GM12878 (cell line): Measurements from ENCODE around the gene APBB3. TPM values are rescaled to one million over a fixed set of nuclear protein-coding genes. Genes with fewer than 3 reads are reported as not detected.
A peak's percentile ranks its signal among the peaks of the same experiment; 100 is the strongest.

Experiments
- ATAC-seq: fragments of 200-7000 bp; cut with Tn5 transposase; 3 replicates; pipeline ENCODE4 v1.9.1; 2020; ENCODE audit warnings: mild to moderate bottlenecking, moderate library complexity
- BruUV-seq: library from RNA; stranded (reverse); fragments of 400-500 nt; replicated peaks from 2 replicates; lab custom pipeline; 2021; lab: Mats Ljungman, UMichigan
- CTCF ChIA-PET: fragments of 300-600 bp; sonication (Branson Sonifier 250); formaldehyde crosslinking; extraction: SDS; loops from one replicate; lab custom pipeline; 2021; ENCODE audit warnings: inconsistent platforms; lab: Yijun Ruan, JAX
- POLR2A ChIA-PET: fragments of 350-600 bp; formaldehyde crosslinking; extraction: SDS; loops from one replicate; lab custom pipeline; 2021; ENCODE audit warnings: inconsistent platforms; lab: Charles Lee
- RAD21 ChIA-PET: fragments of 300-600 bp; sonication (Branson Sonifier 250); formaldehyde crosslinking; loops from one replicate; lab custom pipeline; 2023; ENCODE audit warnings: antibody characterized with exemption; ENCODE audit not compliant: unreplicated experiment; lab: Charles Lee
- SMC1A ChIA-PET: fragments of 300-600 bp; sonication (Branson Sonifier 250); formaldehyde crosslinking; loops from one replicate; lab custom pipeline; 2023; ENCODE audit not compliant: unreplicated experiment, uncharacterized antibody; lab: Charles Lee
- DNase-seq: peaks from one replicate; pipeline ENCODE4 v3.0.0-alpha.2; 2011; ENCODE audit warnings: low read depth, low spot score
- FAIRE-seq: peaks from 3 replicates; lab custom pipeline; 2011; peaks lifted over from hg19 to GRCh38; lab: Jason Lieb, UNC
- H2AFZ ChIP-seq: 2 replicates; pipeline ENCODE4 v1.6.0; 2011; ENCODE audit warnings: low read depth, low read length, control low read depth; ENCODE audit not compliant: control insufficient read depth
- H3K27ac ChIP-seq: 2 replicates; pipeline ENCODE4 v1.5.1; 2011; ENCODE audit warnings: control low read depth; ENCODE audit not compliant: control insufficient read depth, insufficient read depth
- H3K27me3 ChIP-seq, 2 experiments: replicated peaks in 1 of 2; 2 replicates each; pipeline versions ENCODE4 v1.6.0 to v1.6.1; 2011; ENCODE audit warnings: low read length in 1 of 2; ENCODE audit not compliant: control insufficient read depth in 2 of 2, insufficient read depth in 2 of 2
- H3K36me3 ChIP-seq, 2 experiments: 2 replicates each; pipeline ENCODE4 v1.5.1; 2011; ENCODE audit warnings: low read length in 1 of 2; ENCODE audit not compliant: control insufficient read depth in 2 of 2, insufficient read depth in 2 of 2
- H3K4me1 ChIP-seq: 2 replicates; pipeline ENCODE4 v1.6.1; 2011; ENCODE audit warnings: mild to moderate bottlenecking, low read length, moderate library complexity, mixed read lengths; ENCODE audit not compliant: control insufficient read depth, insufficient read depth
- H3K4me2 ChIP-seq: 2 replicates; pipeline ENCODE4 v1.6.0; 2011; ENCODE audit warnings: control low read depth; ENCODE audit not compliant: control insufficient read depth, insufficient read depth
- H3K4me3 ChIP-seq: fragments of 200-600 bp; sonication (generic); 2 replicates; pipeline ENCODE4 v1.5.1; 2016
- H3K79me2 ChIP-seq: 2 replicates; pipeline ENCODE4 v1.6.0; 2011; ENCODE audit warnings: low read length; ENCODE audit not compliant: control insufficient read depth, insufficient read depth
- H3K9ac ChIP-seq: 2 replicates; pipeline ENCODE4 v1.8.0; 2011; ENCODE audit warnings: low read length, control low read depth, mixed read lengths; ENCODE audit not compliant: control insufficient read depth, insufficient read depth
- H3K9me3 ChIP-seq: replicated peaks from 3 replicates; pipeline ENCODE4 v1.5.1; 2011; ENCODE audit warnings: mild to moderate bottlenecking, low read length; ENCODE audit not compliant: control insufficient read depth, insufficient read depth
- H4K20me1 ChIP-seq: 2 replicates; pipeline ENCODE4 v1.6.0; 2011; ENCODE audit not compliant: control insufficient read depth, insufficient read depth
- NFYB ChIP-seq: IDR thresholded peaks from 2 replicates; pipeline ENCODE4 v1.6.1; 2011; ENCODE audit warnings: low read depth, mild to moderate bottlenecking, low read length, improper control_type of control experiment, moderate library complexity; ENCODE audit not compliant: insufficient read depth
- PML ChIP-seq: IDR thresholded peaks from 2 replicates; pipeline ENCODE4 v1.6.1; 2012; ENCODE audit warnings: low read length, inconsistent platforms
- RAD21 ChIP-seq: IDR thresholded peaks from 2 replicates; pipeline ENCODE4 v1.6.1; 2011; ENCODE audit warnings: mild to moderate bottlenecking, low read depth, low read length, moderate library complexity; ENCODE audit not compliant: insufficient read depth
- SUZ12 ChIP-seq: fragments of 200-600 bp; sonication (generic); IDR thresholded peaks from one replicate; pipeline ENCODE4 v1.6.1; 2018; ENCODE audit warnings: antibody characterized with exemption, mild to moderate bottlenecking; ENCODE audit not compliant: unreplicated experiment
- TARDBP ChIP-seq: IDR thresholded peaks from 2 replicates; pipeline ENCODE4 v1.6.1; 2016; ENCODE audit warnings: borderline replicate concordance
- TBL1XR1 ChIP-seq: IDR thresholded peaks from 2 replicates; pipeline ENCODE4 v1.6.1; 2012; ENCODE audit warnings: low read depth, low read length, improper control_type of control experiment
- TCF7 ChIP-seq: IDR thresholded peaks from 2 replicates; pipeline ENCODE4 v1.6.1; 2014; ENCODE audit warnings: antibody characterized with exemption, borderline replicate concordance
- WGBS: methylation state at CpG from one replicate; pipeline ENCODE4 v1.1.6; 2016; ENCODE audit warnings: low lambda C conversion rate; ENCODE audit not compliant: insufficient replicate concordance, insufficient coverage; ENCODE audit errors: missing lambda C conversion rate; 5-methylcytosine and 5-hydroxymethylcytosine counted together
- in situ Hi-C: fragments of 300-500 bp; cut with MboI; formaldehyde crosslinking; loops from 9 replicates; pipeline ENCODE4 v1.14.3; 2018; ENCODE audit warnings: mixed read lengths
- intact Hi-C: fragments of 100-400 bp; cut with micrococcal nuclease; formaldehyde crosslinking; loops from one replicate; pipeline ENCODE4 v1.14.2; 2022; ENCODE audit not compliant: unreplicated experiment
- polyA plus RNA-seq, 11 experiments: library from polyadenylated mRNA; depleted of rRNA in 4 of 11; unstranded in 6 of 11; stranded (reverse) in 5 of 11; fragments of >200 nt; fragmentation: Nextera tagmentation in 4 of 11; fragmentation: Illumina TruSeq in 1 of 11; extraction: Ambion mirVana in 4 of 11; extraction: Trizol in 1 of 11; gene quantifications; 1 replicate in 1 of 11; 2 replicates in 10 of 11; pipeline versions ENCODE4 v1.2.1 to v1.2.3, GENCODE V29; 2011 to 2016; ENCODE audit warnings: inconsistent platforms in 2 of 11, missing spikeins in 2 of 11, low read depth in 1 of 11
- total RNA-seq, 4 experiments: library from RNA; depleted of rRNA in 3 of 4; stranded (reverse); fragments of >200 nt in 3 of 4; fragmentation: Illumina TruSeq in 1 of 4; extraction: Trizol in 1 of 4; gene quantifications; 2 replicates each; pipeline versions ENCODE4 v1.2.1 to v1.2.3, GENCODE V29; 2013 to 2021
- TF ChIP-seq, protein P1 (sequence below): fragments of 450-650 bp; conservative IDR thresholded peaks from 2 replicates; pipeline ENCODE4 v1.6.1; 2017; ENCODE audit warnings: mild to moderate bottlenecking, moderate library complexity
- TF ChIP-seq, protein P2 (sequence below): IDR thresholded peaks from 2 replicates; pipeline ENCODE4 v1.6.1; 2012; ENCODE audit warnings: improper control_type of control experiment, low read depth, low read length; ENCODE audit not compliant: insufficient replicate concordance

The APBB3 gene
- total and polyA plus RNA-seq, 10 of the 15 experiments (the other 5 are each of a cell fraction or from before 2014, with no cell fraction given), result 0.35 to 33.3 (median 14.3) TPM

DNA sequence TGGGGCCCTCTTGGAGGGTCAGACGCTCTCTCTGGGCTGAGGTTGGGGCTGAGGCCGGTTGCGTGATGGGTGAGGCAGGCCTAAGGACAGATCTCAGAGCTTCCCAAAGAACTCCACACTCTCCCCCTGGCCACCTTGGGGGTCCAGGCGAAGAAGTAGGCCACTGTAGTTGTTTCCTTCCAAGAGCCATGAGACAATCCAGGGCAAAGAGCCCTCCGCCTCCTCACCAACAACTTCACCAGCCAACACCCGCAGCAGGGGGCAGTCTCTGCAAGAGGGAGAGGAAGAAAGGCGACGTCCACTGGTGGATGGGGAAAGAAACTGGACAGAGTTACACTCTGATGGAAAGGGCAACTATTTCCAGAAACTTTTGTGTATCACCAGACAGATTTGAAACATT is 10.9 kb upstream of the APBB3 start:
- ChIA-PET SMC1A (interaction anchor here (1.6 kb wide), 1 partner anchor 10 kb away, joined by 3 read pairs; no protein-coding TSS in a partner anchor), CTCF (interaction anchor here (1.0 kb wide), 1 partner anchor 9 kb away, joined by 3 read pairs; no protein-coding TSS in a partner anchor), POLR2A (no interaction called here), RAD21 (interaction anchor here (0.7 kb wide), 1 partner anchor 18 kb away, joined by 3 read pairs; no protein-coding TSS in a partner anchor)
- TF ChIP-seq PML (no peak), RAD21 (0 out of 2 replicates have a peak, but pooled peaks have one; percentile 6)
- DNase-seq, result no peak
- no peak for ATAC-seq
- BruUV-seq, result no TSS peak
- WGBS, result 74% methylated on average over 8 of the region's 8 CpGs
- Histone ChIP-seq H3K4me2 (no peak overlapping the region), H3K9me3 (no peaks in the 10 kb centered on the region), H3K36me3 (peaks cover 0 to under 1% of the 10 kb centered on the region in 2 experiments; a peak in 2 of 4 replicates), H3K27ac (no peak overlapping the region), H3K79me2 (no peaks in the 10 kb centered on the region), H3K27me3 (no peaks in the 10 kb centered on the region), H3K9ac (no peak overlapping the region), H3K4me3 (no peak overlapping the region), H3K4me1 (no peaks in the 10 kb centered on the region), H2AFZ (no peak overlapping the region), H4K20me1 (no peaks in the 10 kb centered on the region)
- intact Hi-C loops (no loop called here), in situ Hi-C loops (no loop called here)
- no peak for FAIRE-seq

DNA sequence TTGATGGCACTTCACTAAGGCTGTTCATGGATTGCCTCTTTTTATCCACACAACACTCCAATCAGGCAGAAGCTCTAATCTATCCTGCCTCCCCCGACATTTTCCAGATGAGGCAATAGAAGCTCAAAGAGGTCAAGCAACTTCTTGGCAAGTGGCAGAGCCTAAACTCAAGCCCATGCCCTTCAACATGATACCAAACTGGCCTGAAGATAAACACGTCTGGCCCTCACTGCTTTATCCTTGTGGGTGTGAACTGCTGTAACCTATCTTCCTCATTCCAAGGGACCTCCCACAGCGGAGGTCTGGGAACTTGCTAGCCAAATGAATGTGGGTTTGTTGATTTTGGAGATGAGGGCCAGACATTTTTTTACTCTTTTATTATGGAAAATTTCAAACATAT is 9.8 kb upstream of the APBB3 start:
- Histone ChIP-seq H3K9me3 (no peaks in the 10 kb centered on the region), H3K4me3 (no peak overlapping the region), H3K4me1 (peaks cover 7% of the 10 kb centered on the region), H3K9ac (no peak overlapping the region), H3K27me3 (no peaks in the 10 kb centered on the region), H3K4me2 (no peak overlapping the region), H3K36me3 (peaks cover 0 to 6% of the 10 kb centered on the region in 2 experiments; a peak in 2 of 4 replicates), H4K20me1 (no peaks in the 10 kb centered on the region), H3K79me2 (no peaks in the 10 kb centered on the region; the same call in 1 of the 2 replicates), H3K27ac (no peak overlapping the region), H2AFZ (no peak overlapping the region)
- in situ Hi-C loops (no loop called here), intact Hi-C loops (no loop called here)
- WGBS, result 43% methylated on average over 3 of the region's 3 CpGs
- ChIA-PET CTCF (interaction anchor here (1.0 kb wide), 1 partner anchor 8 kb away, joined by 3 read pairs; no protein-coding TSS in a partner anchor), POLR2A (interaction anchor here (1.0 kb wide), 1 partner anchor 13 kb away, joined by 3 read pairs; no protein-coding TSS in a partner anchor), SMC1A (interaction anchor here (1.6 kb wide), 1 partner anchor 9 kb away, joined by 3 read pairs; no protein-coding TSS in a partner anchor), RAD21 (no interaction called here)
- no TSS peak for BruUV-seq
- DNase-seq, result no peak
- no peak for ATAC-seq
- no peak for FAIRE-seq
- TF ChIP-seq TBL1XR1 (no peak), NFYB (no peak), SUZ12 (no peak), TCF7 (no peak), TARDBP (no peak)
- TF ChIP-seq, protein P1, sequence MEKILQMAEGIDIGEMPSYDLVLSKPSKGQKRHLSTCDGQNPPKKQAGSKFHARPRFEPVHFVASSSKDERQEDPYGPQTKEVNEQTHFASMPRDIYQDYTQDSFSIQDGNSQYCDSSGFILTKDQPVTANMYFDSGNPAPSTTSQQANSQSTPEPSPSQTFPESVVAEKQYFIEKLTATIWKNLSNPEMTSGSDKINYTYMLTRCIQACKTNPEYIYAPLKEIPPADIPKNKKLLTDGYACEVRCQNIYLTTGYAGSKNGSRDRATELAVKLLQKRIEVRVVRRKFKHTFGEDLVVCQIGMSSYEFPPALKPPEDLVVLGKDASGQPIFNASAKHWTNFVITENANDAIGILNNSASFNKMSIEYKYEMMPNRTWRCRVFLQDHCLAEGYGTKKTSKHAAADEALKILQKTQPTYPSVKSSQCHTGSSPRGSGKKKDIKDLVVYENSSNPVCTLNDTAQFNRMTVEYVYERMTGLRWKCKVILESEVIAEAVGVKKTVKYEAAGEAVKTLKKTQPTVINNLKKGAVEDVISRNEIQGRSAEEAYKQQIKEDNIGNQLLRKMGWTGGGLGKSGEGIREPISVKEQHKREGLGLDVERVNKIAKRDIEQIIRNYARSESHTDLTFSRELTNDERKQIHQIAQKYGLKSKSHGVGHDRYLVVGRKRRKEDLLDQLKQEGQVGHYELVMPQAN, result no peak
- TF ChIP-seq, protein P2, sequence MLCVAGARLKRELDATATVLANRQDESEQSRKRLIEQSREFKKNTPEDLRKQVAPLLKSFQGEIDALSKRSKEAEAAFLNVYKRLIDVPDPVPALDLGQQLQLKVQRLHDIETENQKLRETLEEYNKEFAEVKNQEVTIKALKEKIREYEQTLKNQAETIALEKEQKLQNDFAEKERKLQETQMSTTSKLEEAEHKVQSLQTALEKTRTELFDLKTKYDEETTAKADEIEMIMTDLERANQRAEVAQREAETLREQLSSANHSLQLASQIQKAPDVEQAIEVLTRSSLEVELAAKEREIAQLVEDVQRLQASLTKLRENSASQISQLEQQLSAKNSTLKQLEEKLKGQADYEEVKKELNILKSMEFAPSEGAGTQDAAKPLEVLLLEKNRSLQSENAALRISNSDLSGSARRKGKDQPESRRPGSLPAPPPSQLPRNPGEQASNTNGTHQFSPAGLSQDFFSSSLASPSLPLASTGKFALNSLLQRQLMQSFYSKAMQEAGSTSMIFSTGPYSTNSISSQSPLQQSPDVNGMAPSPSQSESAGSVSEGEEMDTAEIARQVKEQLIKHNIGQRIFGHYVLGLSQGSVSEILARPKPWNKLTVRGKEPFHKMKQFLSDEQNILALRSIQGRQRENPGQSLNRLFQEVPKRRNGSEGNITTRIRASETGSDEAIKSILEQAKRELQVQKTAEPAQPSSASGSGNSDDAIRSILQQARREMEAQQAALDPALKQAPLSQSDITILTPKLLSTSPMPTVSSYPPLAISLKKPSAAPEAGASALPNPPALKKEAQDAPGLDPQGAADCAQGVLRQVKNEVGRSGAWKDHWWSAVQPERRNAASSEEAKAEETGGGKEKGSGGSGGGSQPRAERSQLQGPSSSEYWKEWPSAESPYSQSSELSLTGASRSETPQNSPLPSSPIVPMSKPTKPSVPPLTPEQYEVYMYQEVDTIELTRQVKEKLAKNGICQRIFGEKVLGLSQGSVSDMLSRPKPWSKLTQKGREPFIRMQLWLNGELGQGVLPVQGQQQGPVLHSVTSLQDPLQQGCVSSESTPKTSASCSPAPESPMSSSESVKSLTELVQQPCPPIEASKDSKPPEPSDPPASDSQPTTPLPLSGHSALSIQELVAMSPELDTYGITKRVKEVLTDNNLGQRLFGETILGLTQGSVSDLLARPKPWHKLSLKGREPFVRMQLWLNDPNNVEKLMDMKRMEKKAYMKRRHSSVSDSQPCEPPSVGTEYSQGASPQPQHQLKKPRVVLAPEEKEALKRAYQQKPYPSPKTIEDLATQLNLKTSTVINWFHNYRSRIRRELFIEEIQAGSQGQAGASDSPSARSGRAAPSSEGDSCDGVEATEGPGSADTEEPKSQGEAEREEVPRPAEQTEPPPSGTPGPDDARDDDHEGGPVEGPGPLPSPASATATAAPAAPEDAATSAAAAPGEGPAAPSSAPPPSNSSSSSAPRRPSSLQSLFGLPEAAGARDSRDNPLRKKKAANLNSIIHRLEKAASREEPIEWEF, result no peak
